ENCODE data around the gene MYO16.

The MYO16 gene

DNA sequence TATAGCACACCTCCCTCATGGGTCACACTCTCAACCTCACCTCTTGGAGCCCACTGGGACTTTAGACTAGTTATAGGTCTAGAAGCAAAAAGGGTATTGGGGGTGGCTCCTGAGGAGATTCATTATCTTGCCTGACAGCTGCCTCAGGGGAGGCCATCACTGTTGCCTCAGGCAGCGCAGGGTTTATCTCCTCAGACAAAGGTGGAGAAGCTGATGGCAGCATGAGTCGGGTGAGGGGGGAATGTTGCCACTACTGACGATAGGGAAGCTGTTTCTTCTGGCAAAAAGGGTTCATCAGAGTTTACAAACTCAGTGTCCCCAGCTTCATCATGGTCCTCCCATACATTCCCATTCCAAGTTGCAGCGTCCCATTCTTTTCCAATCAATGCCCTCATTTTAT lies 594.6 kb downstream of the MYO16 start:
- no peak for DNase-seq (ENCODE audit: low read depth in 3 of 3, low spot score in 1 of 3)

DNA sequence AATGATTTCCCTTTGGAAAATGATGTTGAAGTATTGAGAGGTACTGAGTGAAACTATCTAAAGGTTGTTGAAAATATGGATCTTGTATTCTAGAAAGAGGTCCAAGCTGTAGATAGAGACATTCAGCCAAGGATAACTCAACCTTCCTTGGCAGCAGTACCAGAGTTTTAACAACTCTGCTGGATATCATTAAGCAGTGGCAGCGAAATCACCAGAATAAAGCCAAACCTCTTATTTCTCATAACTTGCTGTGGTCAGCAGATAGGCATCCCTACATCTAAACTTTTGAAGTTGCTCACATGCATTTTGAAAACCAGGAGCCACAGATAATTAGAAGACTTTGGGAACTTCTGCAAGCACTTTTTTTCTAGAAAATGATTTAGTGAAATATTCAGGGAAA lies 597.2 kb downstream of the MYO16 start:
- DNase-seq (ENCODE audit: low read depth in 3 of 3, low spot score in 1 of 3), result no peak

DNA sequence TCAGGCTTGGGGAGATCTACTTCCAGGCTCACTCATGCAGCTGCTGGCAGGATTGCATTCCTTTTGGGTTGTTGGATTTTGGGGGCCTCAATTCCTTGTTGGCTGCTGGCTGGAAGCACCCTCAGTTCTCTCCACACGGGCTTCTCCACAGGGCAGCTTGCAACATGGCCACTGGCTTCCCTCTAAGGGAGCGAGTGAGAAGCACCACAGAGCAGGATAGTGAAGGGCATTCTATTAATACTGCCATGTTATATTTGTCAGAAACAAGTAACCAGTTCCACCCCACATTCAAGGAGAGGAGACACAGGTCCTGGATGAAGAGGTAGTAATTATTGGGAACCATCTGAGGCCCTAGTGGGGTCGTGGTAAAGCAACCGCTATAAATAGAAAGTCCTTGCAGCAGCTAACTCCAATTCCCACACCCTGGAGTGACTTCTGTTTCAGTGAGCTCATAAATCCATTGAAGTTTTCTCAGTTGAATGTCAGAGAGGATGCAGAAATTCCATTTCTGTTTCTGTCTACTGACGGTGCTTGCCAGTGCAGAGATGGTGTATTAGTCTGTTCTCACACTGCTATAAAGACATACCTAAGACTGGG lies 598.0 kb downstream of the MYO16 start:
- DNase-seq (ENCODE audit: low read depth in 3 of 3, low spot score in 1 of 3), result no peak

DNA sequence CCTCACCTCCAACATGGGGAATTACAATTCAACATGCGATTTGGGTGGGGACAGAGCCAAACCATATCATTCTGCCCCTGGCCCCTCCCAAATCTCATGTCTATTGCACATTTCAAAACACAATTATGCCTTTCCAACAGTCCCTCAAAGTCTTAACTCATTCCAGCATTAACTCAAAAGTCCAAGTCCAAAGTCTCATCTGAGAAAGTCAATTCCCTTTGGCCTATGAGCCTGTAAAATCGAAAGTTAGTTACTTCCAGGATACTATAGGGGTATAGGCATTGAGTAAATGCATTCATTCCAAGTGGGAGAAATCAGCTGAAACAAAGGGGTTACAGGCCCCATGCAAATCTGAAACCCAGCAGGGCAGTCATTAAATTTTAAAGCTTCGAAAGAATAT lies 598.8 kb downstream of the MYO16 start:
- DNase-seq (ENCODE audit: low read depth in 3 of 3, low spot score in 1 of 3), result no peak

DNA sequence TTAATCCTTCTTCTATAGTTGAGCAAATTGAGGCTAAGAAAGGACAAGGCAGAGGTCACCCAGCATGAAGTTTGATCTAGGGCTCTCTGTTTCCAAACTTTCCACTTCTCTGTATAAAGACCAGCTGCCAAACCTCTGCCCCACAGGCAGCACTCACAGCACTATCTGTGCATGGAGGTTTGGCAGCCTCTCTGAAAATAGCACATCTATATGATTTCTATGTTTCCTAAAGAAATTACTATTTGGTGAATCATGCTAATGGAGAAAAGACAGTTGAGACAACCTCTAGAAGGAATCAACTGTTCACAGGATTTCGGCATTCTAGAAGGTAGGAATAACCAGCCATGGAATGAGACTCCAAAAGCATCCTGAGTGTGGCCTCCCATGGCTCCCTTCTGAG lies 602.5 kb downstream of the MYO16 start:
- no peak for DNase-seq (ENCODE audit: low read depth in 3 of 3, low spot score in 1 of 3)

DNA sequence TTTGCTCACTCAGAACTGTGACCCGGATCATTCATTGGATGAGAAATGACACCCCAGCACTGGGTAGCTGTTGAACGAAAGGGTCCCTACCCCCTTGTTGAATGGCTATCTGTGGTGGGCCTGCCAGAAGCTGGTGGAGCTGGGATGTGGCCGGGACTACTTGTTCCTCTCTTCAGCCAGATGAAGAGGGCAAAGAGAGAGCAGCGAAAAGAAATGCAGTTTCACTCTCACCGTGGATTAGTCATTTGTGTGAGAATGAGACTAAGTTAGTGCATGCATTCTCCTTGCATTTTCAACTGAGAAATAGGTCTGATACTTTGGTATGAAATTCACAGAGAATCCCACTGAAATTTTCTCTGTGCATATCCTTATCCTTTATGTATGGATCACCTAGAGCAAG lies 603.9 kb downstream of the MYO16 start:
- no peak for DNase-seq (ENCODE audit: low read depth in 3 of 3, low spot score in 1 of 3)

DNA sequence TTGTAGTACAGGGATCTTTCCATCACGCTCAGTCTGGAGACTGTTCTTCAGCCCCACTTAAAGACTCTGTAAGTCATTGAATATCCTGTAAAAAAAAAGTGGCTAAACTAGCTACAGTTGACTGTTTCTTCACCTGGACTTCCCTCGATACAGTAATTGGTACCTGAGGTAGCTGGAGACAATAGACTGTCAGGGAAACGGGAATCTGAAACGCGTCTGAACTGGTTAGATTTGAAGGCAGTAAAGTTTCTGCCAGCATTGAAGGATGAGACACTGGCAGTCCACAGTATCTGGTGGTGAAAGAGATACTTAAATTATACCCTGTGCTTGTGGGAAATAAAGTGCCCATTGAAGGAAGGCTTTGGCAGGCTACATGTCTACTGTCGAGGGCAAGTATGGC lies 606.5 kb downstream of the MYO16 start:
- no peak for DNase-seq (ENCODE audit: low read depth in 3 of 3, low spot score in 1 of 3)

DNA sequence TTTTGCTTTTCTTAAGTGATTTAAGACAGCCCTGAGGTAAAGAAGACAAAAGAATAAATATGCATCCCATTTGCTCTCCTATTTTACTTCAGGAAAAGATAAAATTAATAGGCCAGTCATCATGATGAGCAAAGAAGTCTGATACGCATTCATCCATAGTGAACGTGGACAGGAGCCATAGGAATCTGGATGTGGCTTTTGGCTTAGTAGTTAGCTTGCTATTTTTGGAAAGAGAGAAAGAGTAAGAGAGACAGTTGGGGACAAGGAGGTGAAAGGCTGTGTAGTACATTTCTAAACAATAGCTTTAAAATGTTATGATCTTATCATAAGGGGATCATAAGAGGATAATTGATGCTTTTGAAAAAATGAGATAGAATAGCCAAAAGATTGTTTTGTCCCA lies 611.7 kb downstream of the MYO16 start:
- no peak for DNase-seq (ENCODE audit: low read depth in 3 of 3, low spot score in 1 of 3)

DNA sequence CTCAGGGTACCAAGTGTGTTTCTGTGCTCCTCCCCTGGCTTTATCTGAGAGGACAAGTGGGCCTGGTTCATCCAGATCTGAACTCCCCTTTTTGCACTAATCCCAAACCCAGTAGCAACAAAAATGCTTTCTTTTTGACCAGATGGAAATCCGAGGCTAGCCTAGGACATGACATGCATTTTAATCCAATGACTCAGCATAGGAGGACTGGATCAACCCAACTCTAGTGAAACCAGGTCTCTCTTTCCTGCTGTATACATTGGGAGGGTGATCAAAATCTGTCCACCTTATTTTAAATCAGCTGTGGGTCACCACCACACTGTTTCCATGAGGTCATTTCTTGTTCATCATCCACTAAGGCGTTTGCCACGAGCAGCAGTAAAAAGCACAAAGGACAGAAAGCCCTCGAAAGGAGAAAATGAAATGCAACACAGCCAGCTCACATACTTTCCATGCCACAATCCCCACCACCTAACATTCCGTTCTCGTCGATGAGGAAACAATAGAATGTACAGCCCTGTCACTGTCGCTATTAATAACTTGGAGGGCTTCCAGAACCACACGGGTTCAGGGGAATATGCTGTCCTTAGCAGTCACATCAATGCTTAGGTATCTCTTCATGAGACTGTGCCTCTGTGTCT lies 614.0 kb downstream of the MYO16 start:
- no peak for DNase-seq (ENCODE audit: low read depth in 3 of 3, low spot score in 1 of 3)

DNA sequence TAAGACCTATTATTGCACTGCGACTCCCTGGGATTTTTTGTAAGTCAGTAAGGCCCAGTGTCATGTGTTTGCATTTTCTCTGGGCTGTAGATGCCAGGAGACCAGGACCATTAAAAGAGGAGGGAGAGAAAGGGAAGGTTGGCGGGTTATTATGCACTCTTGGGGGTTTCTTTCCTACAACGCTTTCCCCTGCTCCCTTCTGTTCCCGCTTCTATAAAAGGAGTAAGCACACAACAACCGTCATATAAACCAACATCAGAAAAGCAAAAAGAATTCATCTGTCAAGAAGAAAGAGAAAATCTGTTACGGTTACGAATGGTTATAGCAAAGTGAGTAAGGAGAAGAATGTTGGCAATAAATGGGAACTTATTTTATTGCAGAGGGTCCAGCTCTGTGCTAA lies 615.2 kb downstream of the MYO16 start:
- no peak for DNase-seq (ENCODE audit: low read depth in 3 of 3, low spot score in 1 of 3)

DNA sequence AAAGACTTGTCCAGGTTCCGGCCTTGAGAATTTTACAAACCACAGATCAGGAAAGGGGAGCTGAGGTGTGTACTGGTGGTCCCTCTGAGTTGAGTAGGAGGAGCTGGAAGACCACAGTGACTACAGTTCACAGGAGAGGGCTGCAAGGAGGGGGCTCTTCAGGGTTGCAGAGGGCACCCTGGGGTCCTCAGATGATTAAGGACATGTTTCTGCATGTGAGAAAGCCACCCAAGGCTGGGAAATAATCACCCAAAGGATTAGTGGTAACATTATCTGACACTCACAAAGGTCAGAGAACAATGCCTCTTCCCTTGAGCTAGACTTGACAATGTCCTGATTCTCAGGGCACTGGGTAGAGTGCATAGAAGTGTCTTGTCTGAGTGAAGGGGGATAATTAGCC lies 616.6 kb downstream of the MYO16 start:
- DNase-seq (ENCODE audit: low read depth in 3 of 3, low spot score in 1 of 3), result no peak

DNA sequence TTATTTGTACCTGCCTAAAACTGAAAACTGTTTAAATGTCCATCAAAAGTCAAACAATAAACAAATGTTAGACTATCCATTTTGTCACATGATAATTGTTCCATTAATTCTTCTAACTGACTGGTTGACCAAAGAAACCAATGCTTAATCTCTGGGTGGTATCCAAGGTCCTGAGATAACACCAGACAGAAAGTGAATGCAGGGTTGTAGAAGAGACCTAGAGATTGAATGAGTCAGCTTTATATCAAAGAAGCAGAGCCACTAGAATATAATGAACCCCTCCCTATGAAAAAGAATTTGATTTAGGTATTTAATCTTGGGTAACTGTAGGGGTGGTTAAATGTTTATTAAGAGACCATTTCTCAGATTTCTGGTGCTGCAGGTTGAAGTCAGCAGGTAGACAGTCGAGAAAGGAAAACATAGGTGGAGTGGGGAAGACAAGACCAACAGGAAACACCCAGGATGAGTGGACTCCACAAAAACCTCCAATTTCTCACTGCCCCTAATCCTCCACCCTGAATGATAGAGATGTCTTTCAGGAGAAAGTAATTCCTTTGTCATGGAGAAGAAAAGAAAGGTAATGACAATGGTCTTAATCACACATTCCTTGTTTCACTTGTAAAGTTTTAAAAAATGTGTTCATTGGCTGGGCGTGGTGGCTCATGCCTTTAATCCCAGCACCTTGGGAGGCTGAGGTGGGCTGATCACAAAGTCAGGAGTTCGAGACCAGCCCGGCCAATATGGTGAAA lies 620.5 kb downstream of the MYO16 start:
- DNase-seq (ENCODE audit: low read depth in 3 of 3, low spot score in 1 of 3), result no peak

DNA sequence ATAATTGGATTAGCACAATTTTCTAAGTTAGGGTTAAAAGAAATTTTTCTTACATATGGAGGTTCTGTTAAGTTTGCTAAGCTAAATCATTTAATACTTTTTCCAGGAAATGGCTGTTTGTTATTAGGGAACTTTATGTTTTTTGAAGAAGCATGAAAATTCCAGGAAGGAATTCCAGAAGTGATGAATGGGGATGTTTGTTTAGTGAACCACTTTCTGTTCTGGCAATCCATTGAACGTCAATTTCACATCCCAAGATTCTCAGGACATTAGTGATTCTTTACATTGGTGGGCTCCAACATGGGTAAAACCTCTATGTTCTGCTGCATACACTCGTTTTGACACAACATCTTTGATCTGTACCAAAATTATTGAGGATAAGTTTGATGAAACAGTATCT lies 622.5 kb downstream of the MYO16 start:
- DNase-seq (ENCODE audit: low read depth in 3 of 3, low spot score in 1 of 3), result no peak

DNA sequence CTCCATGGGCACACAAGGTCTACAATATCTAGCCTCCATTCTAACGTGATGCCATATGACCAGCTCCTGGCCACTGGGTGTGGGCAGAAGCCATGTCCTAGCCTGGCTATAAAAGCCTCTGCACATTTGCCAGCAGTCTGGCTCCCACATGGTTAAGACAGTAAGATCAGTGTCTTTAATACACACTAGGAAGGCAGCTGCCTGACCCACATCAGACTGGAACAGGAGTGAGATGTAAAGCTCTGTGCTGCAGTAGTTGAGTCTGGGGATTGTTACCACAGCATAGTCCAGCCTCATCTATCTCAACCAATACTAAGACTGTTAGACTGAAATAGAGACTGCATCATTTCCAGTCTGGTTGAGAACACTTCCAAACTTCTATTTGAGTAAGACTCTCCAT lies 623.9 kb downstream of the MYO16 start:
- no peak for DNase-seq (ENCODE audit: low read depth in 3 of 3, low spot score in 1 of 3)

DNA sequence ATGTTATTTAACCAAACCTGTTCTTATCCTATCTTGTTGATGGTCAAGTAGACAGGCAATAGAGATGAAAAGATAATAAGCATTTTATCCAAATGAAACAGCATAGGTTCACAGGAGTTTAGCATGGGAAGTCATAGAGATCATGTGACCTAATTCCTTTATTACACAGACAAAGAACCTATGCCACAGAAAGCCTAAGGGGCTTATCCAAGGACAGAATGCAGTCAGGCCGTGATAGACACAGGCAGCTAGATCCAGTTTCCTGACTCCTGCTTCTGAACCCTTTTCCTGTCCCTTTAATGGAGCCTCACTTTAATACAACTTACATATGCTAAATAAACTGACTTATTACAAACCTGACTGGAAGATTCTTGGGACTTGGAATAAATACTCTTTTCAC lies 624.9 kb downstream of the MYO16 start:
- DNase-seq (ENCODE audit: low read depth in 3 of 3, low spot score in 1 of 3), result no peak

DNA sequence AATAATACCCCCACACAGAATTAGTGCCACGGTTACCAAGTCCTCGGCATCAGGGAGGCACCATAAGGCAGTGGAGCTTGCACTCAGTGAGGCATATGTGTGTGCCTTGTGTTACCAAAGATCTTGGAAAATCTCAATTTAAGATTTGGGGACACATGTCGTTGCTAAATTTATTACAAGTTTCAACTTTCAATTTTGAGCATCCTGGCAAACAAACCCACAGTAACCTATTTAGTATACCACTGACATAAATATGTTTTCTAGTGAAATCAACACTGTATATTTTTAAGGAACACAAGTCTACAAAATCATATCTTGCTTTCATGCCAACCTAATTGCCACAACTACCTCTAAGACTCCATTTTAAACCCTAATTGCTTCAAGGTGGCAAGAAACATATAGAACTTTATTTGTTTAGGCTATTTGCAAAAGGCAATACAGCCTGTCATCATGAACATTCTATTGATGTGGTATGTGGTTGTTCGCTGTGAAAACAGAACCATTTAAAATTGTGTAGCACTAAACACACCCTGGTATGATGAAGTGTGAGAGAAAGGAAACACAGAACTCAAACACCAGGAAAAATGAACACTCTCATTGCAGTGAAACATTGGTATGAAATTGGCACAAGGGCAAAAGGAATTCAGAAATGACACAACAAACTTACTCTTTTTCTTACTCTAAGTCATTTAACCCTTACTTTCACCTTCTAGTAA lies 625.9 kb downstream of the MYO16 start:
- DNase-seq (ENCODE audit: low read depth in 3 of 3, low spot score in 1 of 3), result no peak

DNA sequence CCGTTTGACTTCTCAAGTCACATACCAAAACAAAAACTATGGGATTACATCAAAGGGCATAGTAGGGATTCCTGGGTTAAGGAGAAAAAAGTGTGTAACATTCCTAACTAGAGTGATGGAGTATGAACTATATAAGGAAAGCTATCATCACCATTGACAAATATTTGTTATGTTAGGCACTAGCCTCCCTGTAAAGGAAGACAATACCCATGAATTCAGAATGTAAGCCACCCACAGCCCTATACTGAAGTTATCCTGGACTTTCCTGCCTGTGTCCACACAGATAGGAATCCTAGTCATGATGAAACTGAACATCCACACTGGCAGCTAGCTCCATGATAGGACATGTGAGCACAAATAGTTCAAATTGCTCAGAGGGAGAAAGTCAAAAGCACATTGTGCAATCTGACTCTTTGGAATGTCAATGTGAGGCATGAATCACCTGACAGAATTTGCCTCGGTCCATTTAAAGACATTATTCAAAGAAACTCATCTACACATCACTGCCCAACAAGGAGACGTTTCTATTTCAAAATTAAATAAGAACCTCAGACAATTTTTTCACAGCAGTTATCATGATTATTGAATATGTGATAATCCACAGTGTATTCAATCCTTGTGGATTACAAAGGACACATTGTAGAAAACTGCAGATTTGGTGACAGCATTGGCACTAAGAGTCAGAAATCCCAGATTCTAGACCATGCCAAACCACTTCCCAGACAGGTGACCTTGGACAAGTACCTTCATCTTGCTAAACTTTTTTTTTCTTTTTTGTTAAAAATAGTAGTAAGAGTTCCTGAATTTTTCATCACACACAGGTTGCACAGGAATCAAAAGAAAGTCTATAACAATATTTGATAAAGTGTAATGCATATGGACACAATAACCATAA lies 627.7 kb downstream of the MYO16 start:
- DNase-seq (ENCODE audit: low read depth in 3 of 3, low spot score in 1 of 3), result no peak

Measured in stimulated activated CD4-positive, alpha-beta T cell treated with anti-CD3 and anti-CD28 coated beads, TNF-alpha, amount 100 ng/mL, for 1 hour (primary cell).